Keratinocyte (primary cell): ENCODE measurements around the gene AGAP1. TPM values are rescaled to one million over a fixed set of nuclear protein-coding genes. Genes with fewer than 3 reads are reported as not detected.

Experiments
- DNase-seq: peaks from one replicate; pipeline ENCODE4 v3.0.0-alpha.2; 2011; ENCODE audit warnings: low read depth, missing footprints, low spot score
- FAIRE-seq: peaks from 2 replicates; lab custom pipeline; 2011; peaks lifted over from hg19 to GRCh38; lab: Jason Lieb, UNC
- H2AFZ ChIP-seq: 2 replicates; pipeline ENCODE4 v1.6.0; 2012; ENCODE audit warnings: low read length, control low read depth, inconsistent platforms; ENCODE audit not compliant: control insufficient read depth
- H3K27ac ChIP-seq: 2 replicates; pipeline ENCODE4 v1.5.1; 2011; ENCODE audit warnings: low read length; ENCODE audit not compliant: control insufficient read depth, insufficient read depth
- H3K27me3 ChIP-seq: 3 replicates; pipeline ENCODE4 v1.6.0; 2011; ENCODE audit warnings: low read length; ENCODE audit not compliant: control insufficient read depth, insufficient read depth; ENCODE audit errors: extremely low read depth
- H3K36me3 ChIP-seq, 2 experiments: 2 replicates in 1 of 2; 3 replicates in 1 of 2; pipeline ENCODE4 v1.5.1; 2011; ENCODE audit warnings: low read length in 2 of 2, mild to moderate bottlenecking in 1 of 2; ENCODE audit not compliant: control insufficient read depth in 2 of 2, insufficient read depth in 2 of 2; ENCODE audit errors: extremely low read depth in 1 of 2
- H3K4me1 ChIP-seq: 3 replicates; pipeline ENCODE4 v1.5.1; 2011; ENCODE audit warnings: low read length; ENCODE audit not compliant: control insufficient read depth, insufficient read depth; ENCODE audit errors: extremely low read depth
- H3K4me2 ChIP-seq: 3 replicates; pipeline ENCODE4 v1.6.0; 2011; ENCODE audit warnings: low read depth, low read length; ENCODE audit not compliant: control insufficient read depth, insufficient read depth; ENCODE audit errors: extremely low read depth
- H3K4me3 ChIP-seq, 3 experiments: fragments of 200-600 bp in 1 of 3; sonication (generic) in 1 of 3; 2 replicates in 2 of 3; 3 replicates in 1 of 3; pipeline ENCODE4 v1.5.1; 2011 to 2016; ENCODE audit warnings: low read length in 3 of 3, mild to moderate bottlenecking in 3 of 3, control low read depth in 2 of 3, inconsistent platforms in 1 of 3, low read depth in 1 of 3, mixed read lengths in 1 of 3, mixed run types in 1 of 3, moderate library complexity in 1 of 3; ENCODE audit not compliant: control insufficient read depth in 2 of 3, insufficient read depth in 2 of 3; ENCODE audit errors: extremely low read depth in 1 of 3
- H3K79me2 ChIP-seq: 2 replicates; pipeline ENCODE4 v1.6.0; 2012; ENCODE audit warnings: low read length; ENCODE audit not compliant: control insufficient read depth, insufficient read depth
- H3K9ac ChIP-seq: 3 replicates; pipeline ENCODE4 v1.6.0; 2011; ENCODE audit warnings: low read length; ENCODE audit not compliant: control insufficient read depth, insufficient read depth; ENCODE audit errors: extremely low read depth
- H3K9me1 ChIP-seq: 3 replicates; pipeline ENCODE4 v1.6.0; 2011; ENCODE audit warnings: low read length; ENCODE audit not compliant: control insufficient read depth, insufficient read depth; ENCODE audit errors: extremely low read depth
- H3K9me3 ChIP-seq: 2 replicates; pipeline ENCODE4 v1.5.1; 2012; ENCODE audit warnings: low read depth, low read length; ENCODE audit not compliant: control insufficient read depth
- H4K20me1 ChIP-seq: 3 replicates; pipeline ENCODE4 v1.6.0; 2011; ENCODE audit warnings: low read length; ENCODE audit not compliant: control insufficient read depth, insufficient read depth; ENCODE audit errors: extremely low read depth
- EZH2 ChIP-seq: IDR thresholded peaks from one replicate; pipeline ENCODE4 v1.6.1; 2012; ENCODE audit warnings: inconsistent platforms, mild to moderate bottlenecking, low read length, moderate library complexity
- dilution Hi-C: fragments of 300-500 bp; cut with MboI; formaldehyde crosslinking; loops from one replicate; pipeline ENCODE4 v1.7.0; 2020; ENCODE audit warnings: low sequenced_read_pairs; ENCODE audit not compliant: extremely low pct_ligation_motif_present
- polyA plus RNA-seq, 5 experiments: library from polyadenylated mRNA; depleted of rRNA in 3 of 5; stranded (reverse) in 3 of 5; stranded (forward) in 1 of 5; unstranded in 1 of 5; fragments of >200 nt; gene quantifications; 1 replicate in 1 of 5; 2 replicates in 3 of 5; 3 replicates in 1 of 5; pipeline versions ENCODE4 v1.2.1 to v1.2.3, GENCODE V29; 2011 to 2012; ENCODE audit warnings: missing spikeins in 2 of 5, low read depth in 1 of 5, low replicate concordance in 1 of 5
- TF ChIP-seq, protein P1 (sequence below), 3 experiments: IDR thresholded peaks in 1 of 3; conservative IDR thresholded peaks in 1 of 3; optimal IDR thresholded peaks in 1 of 3; 2 replicates in 2 of 3; 3 replicates in 1 of 3; pipeline versions ENCODE3 to v1.5.1; 2011; ENCODE audit warnings: low read length in 3 of 3, mild to moderate bottlenecking in 3 of 3, moderate library complexity in 2 of 3, control low read depth in 1 of 3, inconsistent platforms in 1 of 3; ENCODE audit not compliant: insufficient read depth in 2 of 3; ENCODE audit errors: extremely low read depth in 1 of 3

Gene AGAP1
- polyA plus RNA-seq, 1 donor (not counting 4 experiments of a cell fraction or from before 2014, with no cell fraction given), result 12.6 TPM

DNA sequence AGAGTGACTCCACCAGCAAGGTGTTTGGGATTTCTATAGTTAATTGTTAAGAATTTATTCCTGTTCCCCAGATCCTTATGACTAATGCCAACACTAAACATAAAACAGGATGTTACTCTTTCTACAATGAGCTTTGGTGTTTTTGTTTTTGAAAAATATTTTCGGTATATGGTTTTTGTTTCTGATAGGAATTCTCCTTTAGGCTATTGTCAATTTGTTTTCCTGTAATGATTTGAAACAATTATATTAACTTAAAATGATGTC lies 182.6 kb downstream of the AGAP1 start:
- H3K9me1 ChIP-seq, result peaks cover 2% of the 10 kb centered on the region
- H3K9ac ChIP-seq, result no peak overlapping the region
- DNase-seq (no peak), FAIRE-seq (no peak)
- no peak overlapping the region for H3K4me2 ChIP-seq
- H3K4me1 ChIP-seq, result peaks cover 12% of the 10 kb centered on the region
- no peak overlapping the region for H3K27ac ChIP-seq
- H3K27me3 ChIP-seq, result no peaks in the 10 kb centered on the region
- TF ChIP-seq EZH2, result no peak
- TF ChIP-seq, protein P1, sequence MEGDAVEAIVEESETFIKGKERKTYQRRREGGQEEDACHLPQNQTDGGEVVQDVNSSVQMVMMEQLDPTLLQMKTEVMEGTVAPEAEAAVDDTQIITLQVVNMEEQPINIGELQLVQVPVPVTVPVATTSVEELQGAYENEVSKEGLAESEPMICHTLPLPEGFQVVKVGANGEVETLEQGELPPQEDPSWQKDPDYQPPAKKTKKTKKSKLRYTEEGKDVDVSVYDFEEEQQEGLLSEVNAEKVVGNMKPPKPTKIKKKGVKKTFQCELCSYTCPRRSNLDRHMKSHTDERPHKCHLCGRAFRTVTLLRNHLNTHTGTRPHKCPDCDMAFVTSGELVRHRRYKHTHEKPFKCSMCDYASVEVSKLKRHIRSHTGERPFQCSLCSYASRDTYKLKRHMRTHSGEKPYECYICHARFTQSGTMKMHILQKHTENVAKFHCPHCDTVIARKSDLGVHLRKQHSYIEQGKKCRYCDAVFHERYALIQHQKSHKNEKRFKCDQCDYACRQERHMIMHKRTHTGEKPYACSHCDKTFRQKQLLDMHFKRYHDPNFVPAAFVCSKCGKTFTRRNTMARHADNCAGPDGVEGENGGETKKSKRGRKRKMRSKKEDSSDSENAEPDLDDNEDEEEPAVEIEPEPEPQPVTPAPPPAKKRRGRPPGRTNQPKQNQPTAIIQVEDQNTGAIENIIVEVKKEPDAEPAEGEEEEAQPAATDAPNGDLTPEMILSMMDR (optimal IDR thresholded peaks at IDR 0.05 in 1 of 3, IDR thresholded peaks at IDR 0.05 in 1 of 3, conservative IDR thresholded peaks at IDR 0.05 in 1 of 3; ENCODE audit: extremely low read depth in 1 of 3, insufficient read depth in 2 of 3, low read length in 3 of 3), result no peak
- dilution Hi-C loops, result no loop called here
- H3K4me3 ChIP-seq, result no peak overlapping the region
- H3K36me3 ChIP-seq, result no peaks in the 10 kb centered on the region
- H4K20me1 ChIP-seq, result peaks cover 16% of the 10 kb centered on the region
- peaks cover 40% of the 10 kb centered on the region for H3K79me2 ChIP-seq
- H3K9me3 ChIP-seq, result no peaks in the 10 kb centered on the region
- H2AFZ ChIP-seq, result no peak overlapping the region

DNA sequence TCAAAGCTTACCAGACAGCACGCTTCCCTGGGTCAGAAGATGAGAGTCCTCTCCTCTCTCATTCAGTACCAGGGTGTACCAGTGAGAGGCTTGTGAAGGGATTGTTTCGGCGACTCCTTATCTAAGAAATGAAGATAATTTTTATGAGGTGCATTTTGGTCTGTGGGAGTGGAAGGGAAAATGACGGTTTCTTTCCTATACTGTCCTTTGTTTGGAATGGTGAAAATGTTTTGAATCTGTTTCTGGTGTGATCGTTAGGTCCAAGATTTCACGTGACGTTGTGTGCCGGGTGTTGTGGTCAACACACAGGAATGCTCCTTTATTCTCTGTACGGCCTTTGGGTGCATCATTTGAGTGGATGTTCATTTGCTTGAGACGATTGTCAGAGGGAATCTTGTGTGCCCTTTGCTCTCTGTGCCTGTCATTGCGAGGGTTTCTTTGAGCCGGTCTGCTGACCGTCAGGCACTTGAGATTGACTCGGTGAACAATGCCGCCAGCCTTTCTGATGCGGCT lies 183.5 kb downstream of the AGAP1 start:
- no peaks in the 10 kb centered on the region for H3K36me3 ChIP-seq
- H3K9me1 ChIP-seq, result peaks cover 2% of the 10 kb centered on the region
- H4K20me1 ChIP-seq, result peaks cover 13% of the 10 kb centered on the region
- dilution Hi-C loops, result no loop called here
- H3K27ac ChIP-seq, result no peak overlapping the region
- H3K79me2 ChIP-seq, result peaks cover 39% of the 10 kb centered on the region
- H3K4me2 ChIP-seq, result no peak overlapping the region
- DNase-seq (no peak), FAIRE-seq (no peak)
- no peaks in the 10 kb centered on the region for H3K9me3 ChIP-seq
- H3K27me3 ChIP-seq, result no peaks in the 10 kb centered on the region
- H2AFZ ChIP-seq, result no peak overlapping the region
- H3K4me1 ChIP-seq, result peaks cover 12% of the 10 kb centered on the region
- no peak overlapping the region for H3K4me3 ChIP-seq
- H3K9ac ChIP-seq, result no peak overlapping the region
- no peak for TF ChIP-seq EZH2
- TF ChIP-seq, protein P1 (optimal IDR thresholded peaks at IDR 0.05 in 1 of 3, IDR thresholded peaks at IDR 0.05 in 1 of 3, conservative IDR thresholded peaks at IDR 0.05 in 1 of 3; ENCODE audit: extremely low read depth in 1 of 3, insufficient read depth in 2 of 3, low read length in 3 of 3), result no peak
